Measurements from ENCODE around the gene CD151. TPM values are rescaled to one million over a fixed set of nuclear protein-coding genes. Genes with fewer than 3 reads are reported as not detected.

The CD151 gene
- total RNA-seq, 1 experiment from 2014 or later: 482 TPM

- TSS peak; percentile 77 for BruUV-seq (replicated peaks)
Observed at GRCh38 chr11:841981-842369, 9.2 kb downstream of the CD151 start.

GRCh38 chr11:842370-843002 is 9.7 kb downstream of the CD151 start, which contains the start of the genes POLR2L and TSPAN4:
Gene POLR2L, minus strand, starts transcription at chr11:842529. Its CDS starts 21 bp downstream, at chr11:842508.
Gene TSPAN4, plus strand, starts transcription at chr11:842852. Its CDS starts 7,453 bp downstream, at chr11:850305.
- peaks cover 69% of the 10 kb centered on the region for H3K36me3 Mint-ChIP-seq (ENCODE audit: insufficient read depth, unreplicated experiment)
- intact Hi-C loops (cut with micrococcal nuclease; ENCODE audit: unreplicated experiment): no loop called here
- H3K27ac Mint-ChIP-seq (ENCODE audit: unreplicated experiment): peak within 1 kb of the TSS; percentile 68

More at GRCh38 chr11:841981-842369, 9.2 kb downstream of the CD151 start:
- peak overlapping the region; percentile 77 for H3K4me3 Mint-ChIP-seq (ENCODE audit: low read depth, unreplicated experiment)
- H3K4me1 Mint-ChIP-seq (ENCODE audit: low read depth, unreplicated experiment): peaks cover 23% of the 10 kb centered on the region
- H3K27me3 Mint-ChIP-seq (ENCODE audit: unreplicated experiment): no peaks in the 10 kb centered on the region
- peaks cover 74% of the 10 kb centered on the region for H3K36me3 Mint-ChIP-seq (ENCODE audit: insufficient read depth, unreplicated experiment)
- no peak for DNase-seq
- H3K9me3 Mint-ChIP-seq (ENCODE audit: low read depth, unreplicated experiment): no peaks in the 10 kb centered on the region
- H3K27ac Mint-ChIP-seq (ENCODE audit: unreplicated experiment): peak overlapping the region; percentile 68
- CTCF ChIA-PET: interaction anchor here (3.0 kb wide), 1 partner anchor 8 kb away, joined by 8 read pairs; no protein-coding TSS in a partner anchor
- no peak for TF ChIP-seq CTCF (IDR thresholded peaks at IDR 0.05; ENCODE audit: unreplicated experiment)
- intact Hi-C loops (cut with micrococcal nuclease; ENCODE audit: unreplicated experiment): no loop called here

GRCh38 chr11:843086-843734 is 10.5 kb downstream of the CD151 start:
- Mint-ChIP-seq H3K9me3 (ENCODE audit: low read depth, unreplicated experiment) (no peaks in the 10 kb centered on the region), H3K27ac (ENCODE audit: unreplicated experiment) (peak overlapping the region; percentile 27), H3K27me3 (ENCODE audit: unreplicated experiment) (no peaks in the 10 kb centered on the region), H3K4me1 (ENCODE audit: low read depth, unreplicated experiment) (peaks cover 23% of the 10 kb centered on the region), H3K4me3 (ENCODE audit: low read depth, unreplicated experiment) (peak overlapping the region; percentile 77), H3K36me3 (ENCODE audit: insufficient read depth, unreplicated experiment) (peaks cover 62% of the 10 kb centered on the region)
- TF ChIP-seq CTCF (IDR thresholded peaks at IDR 0.05; ENCODE audit: unreplicated experiment): no peak
- intact Hi-C loops (cut with micrococcal nuclease; ENCODE audit: unreplicated experiment): no loop called here
- CTCF ChIA-PET: interaction anchor here (0.6 to 3.0 kb wide), 3 partner anchors 9 to 32 kb away, joined by 3 to 8 read pairs (median 3); no protein-coding TSS in a partner anchor
- BruUV-seq (replicated peaks): no TSS peak
- DNase-seq: no peak

More at GRCh38 chr11:842370-843002, 9.7 kb downstream of the CD151 start, which contains the start of the genes POLR2L and TSPAN4:
- Mint-ChIP-seq H3K4me1 (ENCODE audit: low read depth, unreplicated experiment) (peaks cover 23% of the 10 kb centered on the region), H3K4me3 (ENCODE audit: low read depth, unreplicated experiment) (peak within 1 kb of the TSS; percentile 77), H3K27me3 (ENCODE audit: unreplicated experiment) (no peaks in the 10 kb centered on the region), H3K9me3 (ENCODE audit: low read depth, unreplicated experiment) (no peaks in the 10 kb centered on the region)
- peak; percentile 91 for DNase-seq
- TF ChIP-seq CTCF (IDR thresholded peaks at IDR 0.05; ENCODE audit: unreplicated experiment): no peak
- BruUV-seq (replicated peaks): no TSS peak
- CTCF ChIA-PET: interaction anchor here (0.8 to 3.0 kb wide), 2 partner anchors 8 to 23 kb away, joined by 3 to 8 read pairs; no protein-coding TSS in a partner anchor

- peak; percentile 60 for DNase-seq
- no TSS peak for BruUV-seq (replicated peaks)
- intact Hi-C loops (cut with micrococcal nuclease; ENCODE audit: unreplicated experiment): no loop called here
- peaks cover 23% of the 10 kb centered on the region for H3K4me1 Mint-ChIP-seq (ENCODE audit: low read depth, unreplicated experiment)
- CTCF ChIA-PET: interaction anchor here (0.6 to 3.0 kb wide), 3 partner anchors 10 to 31 kb away, joined by 3 to 8 read pairs (median 3); no protein-coding TSS in a partner anchor
- H3K27me3 Mint-ChIP-seq (ENCODE audit: unreplicated experiment): no peaks in the 10 kb centered on the region
- peak overlapping the region; percentile 77 for H3K4me3 Mint-ChIP-seq (ENCODE audit: low read depth, unreplicated experiment)
- no peaks in the 10 kb centered on the region for H3K9me3 Mint-ChIP-seq (ENCODE audit: low read depth, unreplicated experiment)
- TF ChIP-seq CTCF (IDR thresholded peaks at IDR 0.05; ENCODE audit: unreplicated experiment): no peak
- H3K27ac Mint-ChIP-seq (ENCODE audit: unreplicated experiment): peak overlapping the region; percentile 27
- peaks cover 58% of the 10 kb centered on the region for H3K36me3 Mint-ChIP-seq (ENCODE audit: insufficient read depth, unreplicated experiment)
Observed at GRCh38 chr11:843818-844692, 11.3 kb downstream of the CD151 start.
